GM19099 (cell line): ENCODE results near the gene LTF.

Source experiments
- POLR2A ChIP-seq: IDR thresholded peaks from 3 replicates; pipeline ENCODE4 v1.6.1; 2011; ENCODE audit warnings: low read depth; ENCODE audit not compliant: insufficient read length; ENCODE audit errors: extremely low read depth

The LTF gene

DNA sequence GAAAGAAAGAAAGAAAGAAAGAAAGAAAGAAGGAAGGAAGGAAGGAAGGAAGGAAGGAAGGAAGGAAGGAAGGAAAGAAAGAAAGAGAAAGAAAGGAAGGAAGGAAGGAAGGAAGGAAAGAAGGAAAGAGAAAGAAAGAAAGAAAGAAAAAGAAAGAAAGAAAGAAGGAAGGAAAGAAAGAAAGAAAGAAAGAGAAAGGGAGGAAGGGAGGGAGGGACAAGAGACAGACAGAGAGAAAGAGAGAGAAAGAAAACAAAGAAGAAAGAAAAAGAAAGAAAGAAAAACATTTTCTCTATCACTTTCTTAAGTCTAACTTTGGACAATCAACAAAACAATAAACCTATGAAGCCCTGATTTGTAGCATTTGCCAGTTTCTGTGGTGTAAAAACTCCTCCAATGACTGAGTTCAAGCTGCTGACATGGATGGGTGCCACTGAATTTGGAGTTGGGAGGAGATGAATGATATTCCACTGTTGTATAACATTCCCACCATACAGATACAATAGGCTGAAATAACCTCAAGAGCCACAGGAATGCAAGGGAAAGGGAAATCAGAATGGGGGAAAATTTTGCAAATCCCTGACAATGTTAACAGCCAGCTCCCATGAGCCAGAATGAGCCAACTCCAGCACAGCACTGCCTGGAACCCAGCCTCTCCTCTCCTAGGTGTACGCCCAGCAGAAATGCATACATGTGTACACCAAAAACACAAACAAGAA, 18.1 kb upstream of the LTF start:
- no peak for TF ChIP-seq POLR2A

- no peak for TF ChIP-seq POLR2A
These were observed 16.9 kb upstream of the LTF start for GRCh38 chr3:46481636-46482035.

GRCh38 chr3:46480491-46481195, 15.9 kb upstream of the LTF start:
- no peak for TF ChIP-seq POLR2A

- TF ChIP-seq POLR2A = no peak
These were observed 15.0 kb upstream of the LTF start for GRCh38 chr3:46479696-46480095.

- no peak for TF ChIP-seq POLR2A
These were observed 14.3 kb upstream of the LTF start for GRCh38 chr3:46479021-46479420.

GRCh38 chr3:46478341-46478740, 13.6 kb upstream of the LTF start:
- TF ChIP-seq POLR2A = no peak

GRCh38 chr3:46477756-46478155, 13.1 kb upstream of the LTF start:
- no peak for TF ChIP-seq POLR2A

GRCh38 chr3:46477145-46477544, 12.4 kb upstream of the LTF start:
- no peak for TF ChIP-seq POLR2A

- no peak for TF ChIP-seq POLR2A
These were observed 8.0 kb upstream of the LTF start for GRCh38 chr3:46472736-46473135.

DNA sequence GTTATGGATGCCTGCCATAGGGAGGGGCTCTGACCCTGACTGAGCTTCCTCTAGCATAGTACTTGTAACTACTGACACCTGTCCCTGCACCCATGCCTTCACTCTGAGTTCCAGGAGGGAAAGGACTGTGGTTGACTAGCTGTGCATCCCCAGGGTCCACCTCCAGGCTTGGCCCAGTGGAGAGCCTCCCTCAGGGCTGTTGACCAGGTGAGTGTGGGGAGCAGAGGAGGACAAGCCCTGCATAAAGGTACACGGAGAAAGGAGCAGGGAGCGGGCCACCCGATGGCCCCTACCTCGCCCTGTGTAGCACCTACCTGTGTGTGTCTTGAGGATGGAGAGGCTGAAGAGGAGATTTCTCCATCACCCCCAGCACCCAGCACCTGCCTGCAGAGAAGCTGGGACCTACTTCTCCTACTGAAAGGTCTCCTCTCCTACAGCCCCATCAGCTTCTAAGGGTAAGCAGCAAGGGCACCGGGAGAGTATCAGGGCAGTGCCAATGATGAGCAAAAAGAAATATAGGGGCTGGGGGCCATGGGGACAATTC, 6.7 kb upstream of the LTF start:
- TF ChIP-seq POLR2A = no peak

DNA sequence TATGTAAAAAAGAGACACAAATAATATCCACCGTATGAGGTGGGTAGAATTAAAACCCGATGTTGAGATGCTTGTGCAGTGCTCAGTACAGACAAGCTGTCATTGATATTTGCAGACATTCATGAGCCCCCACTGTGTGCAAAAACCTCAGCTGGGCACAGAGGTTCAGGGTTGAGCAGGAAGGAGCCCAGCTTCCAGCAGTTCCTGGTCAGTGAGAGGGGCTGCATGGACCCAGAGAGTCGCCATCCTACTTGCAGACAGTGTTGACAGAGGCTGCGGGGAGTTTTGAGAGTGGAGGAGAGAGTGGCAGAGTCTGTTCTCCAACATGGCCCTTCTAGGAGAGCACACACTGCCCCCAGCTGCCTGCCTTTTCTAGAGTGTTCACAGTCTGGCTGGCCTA, 6.1 kb upstream of the LTF start:
- TF ChIP-seq POLR2A = no peak

- TF ChIP-seq POLR2A = no peak
These were observed 5.1 kb upstream of the LTF start for GRCh38 chr3:46469680-46470357.

GRCh38 chr3:46468753-46469600, 4.3 kb upstream of the LTF start:
- TF ChIP-seq POLR2A = no peak

- no peak for TF ChIP-seq POLR2A
These were observed 2.9 kb upstream of the LTF start for GRCh38 chr3:46467562-46467961.

- no peak for TF ChIP-seq POLR2A
These were observed 2.2 kb upstream of the LTF start for GRCh38 chr3:46466871-46467403.

DNA sequence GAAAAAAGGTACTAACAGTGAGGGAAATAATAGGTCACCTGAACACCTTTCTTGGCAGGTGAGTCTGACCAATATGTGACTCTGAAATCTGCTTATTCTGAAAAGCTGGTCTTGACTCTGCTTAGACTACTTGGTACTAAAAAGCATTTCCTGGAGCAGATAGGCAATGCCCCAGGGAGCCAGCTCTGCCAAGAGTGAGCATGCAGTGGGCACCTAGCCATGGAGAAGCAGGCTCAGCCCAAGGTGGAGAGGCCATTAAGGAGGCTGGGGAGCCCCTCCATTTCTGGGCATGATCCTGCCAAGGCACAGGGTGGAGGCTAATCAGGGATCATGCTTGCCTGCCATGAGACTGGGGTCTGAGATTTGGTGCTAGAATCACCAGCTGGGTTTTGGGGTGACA, 1.6 kb upstream of the LTF start:
- no peak for TF ChIP-seq POLR2A

GRCh38 chr3:46465196-46465520, 453 bp upstream of the LTF start:
- no peak for TF ChIP-seq POLR2A
